Retinal pigment epithelial cell (primary cell): ENCODE results near the gene CAND1.

Experiments used
- DNase-seq: peaks from one replicate; pipeline ENCODE4 v3.0.0-alpha.2; 2010; ENCODE audit warnings: low read depth
- H3K4me3 ChIP-seq: 2 replicates; pipeline ENCODE4 v1.5.1; 2011; ENCODE audit warnings: mild to moderate bottlenecking, low read length, control low read depth, moderate library complexity
- CTCF ChIP-seq: conservative IDR thresholded peaks from 2 replicates; pipeline ENCODE4 v1.5.1; 2011; ENCODE audit warnings: low read depth, low read length, control low read depth, inconsistent platforms

CAND1 gene

GRCh38 chr12:67280088-67280487 is 10.9 kb downstream of the CAND1 start:
- no peak for TF ChIP-seq CTCF
- H3K4me3 ChIP-seq, result no peak overlapping the region
- DNase-seq, result no peak

- H3K4me3 ChIP-seq, result no peak overlapping the region
- no peak for TF ChIP-seq CTCF
- no peak for DNase-seq
These were observed 11.4 kb downstream of the CAND1 start for GRCh38 chr12:67280572-67280971.

- no peak for DNase-seq
- no peak for TF ChIP-seq CTCF
- no peak overlapping the region for H3K4me3 ChIP-seq
These were observed 15.4 kb downstream of the CAND1 start for GRCh38 chr12:67284561-67284960.

- DNase-seq, result no peak
- H3K4me3 ChIP-seq, result no peak overlapping the region
- no peak for TF ChIP-seq CTCF
These were observed 17.1 kb downstream of the CAND1 start for GRCh38 chr12:67286257-67286656.

- no peak for DNase-seq
- TF ChIP-seq CTCF, result no peak
- no peak overlapping the region for H3K4me3 ChIP-seq
These were observed 18.2 kb downstream of the CAND1 start for GRCh38 chr12:67287311-67287710.

GRCh38 chr12:67288561-67288960 is 19.4 kb downstream of the CAND1 start:
- no peak for DNase-seq
- no peak overlapping the region for H3K4me3 ChIP-seq
- TF ChIP-seq CTCF, result no peak

- TF ChIP-seq CTCF, result no peak
- H3K4me3 ChIP-seq, result no peak overlapping the region
- no peak for DNase-seq
These were observed 21.2 kb downstream of the CAND1 start for GRCh38 chr12:67290378-67290777.
